ENCODE results near the gene ZBP1.

- TF ChIP-seq POLR2AphosphoS5 (IDR thresholded peaks at IDR 0.05; ENCODE audit: borderline replicate concordance, low read depth, low read length) (no peak), EZH2 (IDR thresholded peaks at IDR 0.05) (no peak), FOXP2 (optimal IDR thresholded peaks at IDR 0.05; ENCODE audit: control extremely low read depth, extremely low read length, insufficient read depth) (no peak)
These were observed 18.1 kb upstream of the ZBP1 start for GRCh38 chr20:57638173-57638894.

Data from SK-N-MC (cell line).